Measurements from ENCODE around the gene WWC2. TPM values are rescaled to one million over a fixed set of nuclear protein-coding genes. Genes with fewer than 3 reads are reported as not detected.

Gene WWC2
- total and polyA plus RNA-seq, 2 experiments from 2014 or later, result 33.2 to 48.3 TPM

GRCh38 chr4:183068502-183068901, 30.6 kb upstream of the WWC2 start:
- H4K20me1 ChIP-seq (ENCODE audit: insufficient read depth), result no peaks in the 10 kb centered on the region
- no peaks in the 10 kb centered on the region for H3F3A ChIP-seq (ENCODE audit: insufficient read depth)
- no peak overlapping the region for H3K4me2 ChIP-seq (ENCODE audit: unreplicated experiment)
- H3K4me3 ChIP-seq, result no peak overlapping the region
- H3K9ac ChIP-seq, result no peak overlapping the region
- no peaks in the 10 kb centered on the region for H3K36me3 ChIP-seq (ENCODE audit: low read depth)
- H3K27ac ChIP-seq, result no peak overlapping the region
- H3K27me3 ChIP-seq (replicated peaks; ENCODE audit: insufficient read depth), result no peaks in the 10 kb centered on the region
- WGBS, 2 experiments (ENCODE audit: low coverage in 1 of 2, low lambda C conversion rate in 2 of 2, missing lambda C conversion rate in 2 of 2), result 72 to 76% methylated on average over 5 of the region's 5 CpGs
- in situ Hi-C loops (cut with MboI), result no loop called here
- H3K9me2 ChIP-seq (ENCODE audit: insufficient read depth), result no peaks in the 10 kb centered on the region
- H3K9me3 ChIP-seq (ENCODE audit: low read depth), result no peaks in the 10 kb centered on the region
- H3K79me2 ChIP-seq (ENCODE audit: insufficient read depth), result no peaks in the 10 kb centered on the region
- DNase-seq, result no peak
- TF ChIP-seq EZH2phosphoT487 (IDR thresholded peaks at IDR 0.05; ENCODE audit: insufficient read depth, low read depth), result no peak
- no peak for TF ChIP-seq EZH2 (IDR thresholded peaks at IDR 0.05; ENCODE audit: insufficient read depth, poor library complexity, severe bottlenecking)
- H3K4me1 ChIP-seq (ENCODE audit: insufficient read depth), result peaks cover 3% of the 10 kb centered on the region; the same call in 1 of the 2 replicates
- H2AFZ ChIP-seq, result no peak overlapping the region

- Histone ChIP-seq H3K36me3 (ENCODE audit: low read depth) (no peaks in the 10 kb centered on the region), H3K27ac (no peak overlapping the region), H3K9me2 (ENCODE audit: insufficient read depth) (no peaks in the 10 kb centered on the region), H3K27me3 (replicated peaks; ENCODE audit: insufficient read depth) (no peaks in the 10 kb centered on the region), H3K4me3 (no peak overlapping the region), H3K4me1 (ENCODE audit: insufficient read depth) (peaks cover 23% of the 10 kb centered on the region), H3K9me3 (ENCODE audit: low read depth) (no peaks in the 10 kb centered on the region), H4K20me1 (ENCODE audit: insufficient read depth) (no peaks in the 10 kb centered on the region), H3K4me2 (ENCODE audit: unreplicated experiment) (no peak overlapping the region), H3F3A (ENCODE audit: insufficient read depth) (0 out of 2 replicates have a peak, but pooled peaks cover 6% of the 10 kb centered on the region), H3K79me2 (ENCODE audit: insufficient read depth) (no peaks in the 10 kb centered on the region), H2AFZ (no peak overlapping the region), H3K9ac (no peak overlapping the region)
- DNase-seq, result no peak
- TF ChIP-seq EZH2 (IDR thresholded peaks at IDR 0.05; ENCODE audit: insufficient read depth, poor library complexity, severe bottlenecking) (no peak), EZH2phosphoT487 (IDR thresholded peaks at IDR 0.05; ENCODE audit: insufficient read depth, low read depth) (no peak)
- in situ Hi-C loops (cut with MboI), result loop anchor here (5.0 kb wide), 1 partner anchor 186 kb away; no protein-coding TSS in a partner anchor
These were observed 27.8 kb upstream of the WWC2 start for GRCh38 chr4:183071222-183071621.

- Histone ChIP-seq H3K4me2 (ENCODE audit: unreplicated experiment) (no peak overlapping the region), H3K36me3 (ENCODE audit: low read depth) (no peaks in the 10 kb centered on the region), H3F3A (ENCODE audit: insufficient read depth) (0 out of 2 replicates have a peak, but pooled peaks cover 6% of the 10 kb centered on the region), H2AFZ (no peak overlapping the region), H3K79me2 (ENCODE audit: insufficient read depth) (no peaks in the 10 kb centered on the region), H3K4me1 (ENCODE audit: insufficient read depth) (peaks cover 23% of the 10 kb centered on the region), H3K9me3 (ENCODE audit: low read depth) (no peaks in the 10 kb centered on the region), H4K20me1 (ENCODE audit: insufficient read depth) (no peaks in the 10 kb centered on the region), H3K4me3 (no peak overlapping the region), H3K27me3 (replicated peaks; ENCODE audit: insufficient read depth) (no peaks in the 10 kb centered on the region), H3K27ac (no peak overlapping the region), H3K9ac (no peak overlapping the region), H3K9me2 (ENCODE audit: insufficient read depth) (no peaks in the 10 kb centered on the region)
- TF ChIP-seq EZH2phosphoT487 (IDR thresholded peaks at IDR 0.05; ENCODE audit: insufficient read depth, low read depth), result no peak
- TF ChIP-seq EZH2 (IDR thresholded peaks at IDR 0.05; ENCODE audit: insufficient read depth, poor library complexity, severe bottlenecking), result no peak
- WGBS, 2 experiments (ENCODE audit: low coverage in 1 of 2, low lambda C conversion rate in 2 of 2, missing lambda C conversion rate in 2 of 2), result 77 to 83% methylated on average over 2 of the region's 2 CpGs
- DNase-seq, result no peak
- in situ Hi-C loops (cut with MboI), result loop anchor here (5.0 kb wide), 1 partner anchor 185 kb away; no protein-coding TSS in a partner anchor
These were observed 26.9 kb upstream of the WWC2 start for GRCh38 chr4:183072176-183072575.

GRCh38 chr4:183073838-183074145, 25.3 kb upstream of the WWC2 start:
- Histone ChIP-seq H3K27ac (no peak overlapping the region), H2AFZ (peak overlapping the region; percentile 85; the same call in 1 of the 2 replicates), H3K4me3 (no peak overlapping the region), H3K27me3 (replicated peaks; ENCODE audit: insufficient read depth) (no peaks in the 10 kb centered on the region), H3F3A (ENCODE audit: insufficient read depth) (0 out of 2 replicates have a peak, but pooled peaks cover 6% of the 10 kb centered on the region), H3K36me3 (ENCODE audit: low read depth) (no peaks in the 10 kb centered on the region), H4K20me1 (ENCODE audit: insufficient read depth) (no peaks in the 10 kb centered on the region), H3K9ac (no peak overlapping the region), H3K9me3 (ENCODE audit: low read depth) (no peaks in the 10 kb centered on the region), H3K4me2 (ENCODE audit: unreplicated experiment) (peak overlapping the region; percentile 39), H3K79me2 (ENCODE audit: insufficient read depth) (no peaks in the 10 kb centered on the region), H3K9me2 (ENCODE audit: insufficient read depth) (no peaks in the 10 kb centered on the region), H3K4me1 (ENCODE audit: insufficient read depth) (peaks cover 23% of the 10 kb centered on the region)
- no peak for DNase-seq
- WGBS, 2 experiments (ENCODE audit: low coverage in 1 of 2, low lambda C conversion rate in 2 of 2, missing lambda C conversion rate in 2 of 2), result 25 to 33% methylated on average over 2 of the region's 2 CpGs
- TF ChIP-seq EZH2 (IDR thresholded peaks at IDR 0.05; ENCODE audit: insufficient read depth, poor library complexity, severe bottlenecking), result no peak
- TF ChIP-seq EZH2phosphoT487 (IDR thresholded peaks at IDR 0.05; ENCODE audit: insufficient read depth, low read depth), result no peak
- in situ Hi-C loops (cut with MboI), result loop anchor here (5.0 kb wide), 1 partner anchor 184 kb away; no protein-coding TSS in a partner anchor
